HepG2 (cell line): Measurements from ENCODE around the gene CCZ1B. TPM values are rescaled to one million over a fixed set of nuclear protein-coding genes. Genes with fewer than 3 reads are reported as not detected.
"Not testable (repeated sequence)": the region's sequence is repeated elsewhere in the genome, so short reads cannot be mapped to it uniquely, and the experiment has no call there.

Experiments
- ATAC-seq: fragments of 200-7000 bp; cut with Tn5 transposase; 3 replicates; pipeline ENCODE4 v1.9.1; 2020; ENCODE audit warnings: mild to moderate bottlenecking, moderate library complexity
- BruUV-seq: library from RNA; stranded (reverse); fragments of 400-500 nt; replicated peaks from 2 replicates; lab custom pipeline; 2021; lab: Mats Ljungman, UMichigan
- CTCF ChIA-PET: fragments of 300-600 bp; formaldehyde crosslinking; extraction: SDS; loops from one replicate; lab custom pipeline; 2021; ENCODE audit warnings: low total read pairs, inconsistent platforms, low intra/inter-chr PET ratio; lab: Yijun Ruan, JAX
- POLR2A ChIA-PET: fragments of 350-600 bp; sonication (Branson Sonifier 250); formaldehyde crosslinking; loops from one replicate; lab custom pipeline; 2020; ENCODE audit warnings: antibody characterized with exemption, inconsistent platforms; lab: Yijun Ruan, JAX
- DNase-seq: peaks from one replicate; pipeline ENCODE4 v3.0.0-alpha.2; 2015; ENCODE audit warnings: low spot score
- FAIRE-seq: peaks from 3 replicates; lab custom pipeline; 2011; peaks lifted over from hg19 to GRCh38; lab: Jason Lieb, UNC
- H2AFZ ChIP-seq: one replicate; pipeline ENCODE4 v1.6.1; 2011; ENCODE audit warnings: low read length, inconsistent platforms
- H3K27ac ChIP-seq: fragments of 300-600 bp; 3 replicates; pipeline ENCODE4 v1.8.0; 2011; ENCODE audit warnings: mixed run types, mild to moderate bottlenecking, mixed read lengths, low read length, inconsistent platforms; ENCODE audit not compliant: insufficient read depth; ENCODE audit errors: extremely low read length
- H3K27me3 ChIP-seq, 2 experiments: fragments of 200-600 bp in 1 of 2; 2 replicates in 1 of 2; 3 replicates in 1 of 2; pipeline versions ENCODE4 v1.6.0 to v1.8.0; 2011; ENCODE audit warnings: low read length in 2 of 2, mild to moderate bottlenecking in 2 of 2, moderate library complexity in 2 of 2, inconsistent platforms in 1 of 2; ENCODE audit not compliant: insufficient read depth in 2 of 2, control insufficient read depth in 1 of 2
- H3K36me3 ChIP-seq, 2 experiments: fragments of 200-600 bp in 1 of 2; replicated peaks in 1 of 2; 2 replicates in 1 of 2; 3 replicates in 1 of 2; pipeline versions ENCODE4 v1.5.1 to v1.8.0; 2011; ENCODE audit warnings: low read length in 2 of 2, inconsistent platforms in 1 of 2; ENCODE audit not compliant: insufficient read depth in 2 of 2, control insufficient read depth in 1 of 2
- H3K4me1 ChIP-seq: 2 replicates; pipeline ENCODE4 v1.5.1; 2012; ENCODE audit warnings: low read length, inconsistent platforms; ENCODE audit not compliant: insufficient read depth
- H3K4me2 ChIP-seq: 2 replicates; pipeline ENCODE4 v1.6.0; 2011; ENCODE audit warnings: low read depth, low read length, inconsistent platforms
- H3K4me3 ChIP-seq, 3 experiments: fragments of 200-600 bp in 1 of 3; sonication (generic), shearing (Covaris generic) in 1 of 3; replicated peaks in 1 of 3; 2 replicates each; pipeline ENCODE4 v1.5.1; 2011 to 2016; ENCODE audit warnings: low read length in 3 of 3, inconsistent platforms in 2 of 3, low read depth in 2 of 3, mild to moderate bottlenecking in 2 of 3, control low read depth in 1 of 3, mixed read lengths in 1 of 3; ENCODE audit not compliant: insufficient read depth in 1 of 3
- H3K79me2 ChIP-seq: one replicate; pipeline ENCODE4 v1.6.1; 2011; ENCODE audit warnings: low read length, inconsistent platforms; ENCODE audit not compliant: insufficient read depth
- H3K9ac ChIP-seq: 2 replicates; pipeline ENCODE4 v1.6.0; 2011; ENCODE audit warnings: mild to moderate bottlenecking, low read depth, low read length, inconsistent platforms; ENCODE audit not compliant: insufficient read depth
- H3K9me3 ChIP-seq: 2 replicates; pipeline ENCODE4 v1.5.1; 2012; ENCODE audit warnings: mild to moderate bottlenecking, low read length
- H4K20me1 ChIP-seq: 2 replicates; pipeline ENCODE4 v1.6.0; 2011; ENCODE audit warnings: inconsistent platforms, mild to moderate bottlenecking, low read length, moderate library complexity; ENCODE audit not compliant: insufficient read depth
- WGBS: methylation state at CpG from one replicate; pipeline ENCODE4 v1.1.6; 2017; ENCODE audit warnings: low lambda C conversion rate; 5-methylcytosine and 5-hydroxymethylcytosine counted together
- in situ Hi-C: cut with HindIII; loops from 2 replicates; pipeline ENCODE4 v1.10.0; 2017; ENCODE audit warnings: low pct_unique_long_range_greater_than_20kb; ENCODE audit not compliant: extremely low pct_ligation_motif_present
- intact Hi-C: fragments of 100-400 bp; cut with micrococcal nuclease; formaldehyde crosslinking; loops from one replicate; pipeline ENCODE4 v1.10.0; 2022; ENCODE audit not compliant: unreplicated experiment
- polyA plus RNA-seq, 8 experiments: library from polyadenylated mRNA; depleted of rRNA in 3 of 8; stranded (reverse) in 7 of 8; unstranded in 1 of 8; fragments of >200 nt; fragmentation: Illumina TruSeq in 4 of 8; extraction: Trizol in 4 of 8; gene quantifications; 2 replicates each; pipeline versions ENCODE4 v1.2.1 to v1.2.3, GENCODE V29; 2011 to 2016; ENCODE audit warnings: low read depth in 4 of 8, missing spikeins in 1 of 8, mixed read lengths in 1 of 8; ENCODE audit not compliant: insufficient read depth in 1 of 8
- total RNA-seq, 5 experiments: library from RNA; depleted of rRNA; stranded (reverse); fragments of >200 nt; fragmentation: Illumina TruSeq; extraction: Trizol; gene quantifications; 2 replicates each; pipeline ENCODE4 v1.2.3, GENCODE V29; 2016; ENCODE audit warnings: low read depth in 1 of 5

The CCZ1B gene
- total and polyA plus RNA-seq, 2 of the 13 experiments (the other 11 are each of a cell fraction or from before 2014, with no cell fraction given): 24.4 to 50.0 TPM

DNA sequence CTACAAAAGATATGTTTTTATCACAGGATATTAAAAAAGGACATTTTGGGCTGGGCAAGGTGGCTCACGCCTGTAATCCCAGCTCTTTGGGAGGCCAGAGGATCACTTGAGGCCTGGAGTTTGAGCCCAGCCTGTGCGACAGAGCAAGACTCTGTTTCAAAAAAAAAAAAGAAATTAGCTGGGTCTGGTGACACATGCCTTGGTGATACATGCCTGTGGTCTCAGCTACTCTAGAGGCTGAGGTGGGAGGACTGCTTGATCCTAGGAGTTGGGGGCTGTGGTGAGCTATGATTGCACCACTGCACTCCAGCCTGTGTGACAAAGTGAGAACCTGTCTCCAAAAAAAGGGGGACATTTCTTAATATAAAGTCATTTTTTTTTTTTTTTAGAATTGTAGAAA, 25.7 kb downstream of the CCZ1B start:
- not testable (repeated sequence) for H3K27ac ChIP-seq

GRCh38 chr7:6799887-6800286, 26.2 kb downstream of the CCZ1B start:
- intact Hi-C loops, H3K4me2 ChIP-seq, H3K9ac ChIP-seq, H3K36me3 ChIP-seq, BruUV-seq, H3K79me2 ChIP-seq, CTCF ChIA-PET, H3K27me3 ChIP-seq, ATAC-seq, H3K9me3 ChIP-seq, DNase-seq, in situ Hi-C loops, H3K27ac ChIP-seq, POLR2A ChIA-PET, FAIRE-seq, H4K20me1 ChIP-seq, H3K4me3 ChIP-seq, H3K4me1 ChIP-seq, H2AFZ ChIP-seq: not testable (repeated sequence)
- no CpG with 5 or more reads among the region's 12 CpGs for WGBS

More for the DNA sequence above, 25.7 kb downstream of the CCZ1B start:
- POLR2A ChIA-PET, H3K4me3 ChIP-seq, in situ Hi-C loops, H3K4me1 ChIP-seq, H3K4me2 ChIP-seq, H3K36me3 ChIP-seq, H3K27me3 ChIP-seq, intact Hi-C loops, H4K20me1 ChIP-seq, H3K9me3 ChIP-seq, BruUV-seq, FAIRE-seq, H2AFZ ChIP-seq, H3K79me2 ChIP-seq, DNase-seq, CTCF ChIA-PET, ATAC-seq, H3K9ac ChIP-seq: not testable (repeated sequence)
- 100% methylated on average over 1 of the region's 2 CpGs for WGBS

DNA sequence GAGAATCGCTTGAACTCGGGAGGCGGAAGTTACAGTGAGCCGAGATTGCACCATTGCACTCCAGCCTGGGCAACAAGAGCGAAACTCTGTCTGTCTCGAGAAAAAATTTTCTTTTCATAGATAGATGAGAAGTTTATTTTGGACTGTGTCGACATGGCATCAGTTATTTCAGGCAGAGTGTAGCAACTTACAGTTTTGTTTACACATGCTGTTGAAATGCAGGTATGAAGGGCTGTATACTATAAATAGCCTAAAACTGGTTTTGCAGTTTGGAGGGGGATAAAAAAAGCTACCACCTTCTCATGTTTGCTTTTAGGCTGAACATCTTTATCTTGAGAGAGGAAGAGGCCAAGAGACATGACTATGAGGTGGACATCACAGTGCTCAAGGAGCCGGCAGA, 28.0 kb downstream of the CCZ1B start:
- intact Hi-C loops, H3K9ac ChIP-seq, H2AFZ ChIP-seq, H3K79me2 ChIP-seq, H4K20me1 ChIP-seq, H3K27ac ChIP-seq, POLR2A ChIA-PET, DNase-seq, H3K9me3 ChIP-seq, H3K4me2 ChIP-seq, BruUV-seq, H3K27me3 ChIP-seq, H3K4me3 ChIP-seq, ATAC-seq, FAIRE-seq, H3K36me3 ChIP-seq, CTCF ChIA-PET, H3K4me1 ChIP-seq, in situ Hi-C loops: not testable (repeated sequence)
- 100% methylated on average over 1 of the region's 8 CpGs for WGBS

- H3K9ac ChIP-seq, H3K27ac ChIP-seq, H3K9me3 ChIP-seq, POLR2A ChIA-PET, DNase-seq, H4K20me1 ChIP-seq, H3K36me3 ChIP-seq, ATAC-seq, intact Hi-C loops, H3K4me1 ChIP-seq, BruUV-seq, H2AFZ ChIP-seq, H3K27me3 ChIP-seq, H3K4me2 ChIP-seq, in situ Hi-C loops, CTCF ChIA-PET, H3K4me3 ChIP-seq, FAIRE-seq, H3K79me2 ChIP-seq: not testable (repeated sequence)
- WGBS: 92% methylated on average over 5 of the region's 5 CpGs
Measured at GRCh38 chr7:6797218-6797617, 28.9 kb downstream of the CCZ1B start.
